GM19455 (cell line): ENCODE results near the gene PIK3C2G.
"Not testable (repeated sequence)": the region's sequence is repeated elsewhere in the genome, so short reads cannot be mapped to it uniquely, and the experiment has no call there.

Experiments
- ATAC-seq: cut with Tn5 transposase; IDR thresholded peaks from one replicate; pipeline ENCODE4 v1.9.1; 2021; ENCODE audit not compliant: unreplicated experiment

The PIK3C2G gene

DNA sequence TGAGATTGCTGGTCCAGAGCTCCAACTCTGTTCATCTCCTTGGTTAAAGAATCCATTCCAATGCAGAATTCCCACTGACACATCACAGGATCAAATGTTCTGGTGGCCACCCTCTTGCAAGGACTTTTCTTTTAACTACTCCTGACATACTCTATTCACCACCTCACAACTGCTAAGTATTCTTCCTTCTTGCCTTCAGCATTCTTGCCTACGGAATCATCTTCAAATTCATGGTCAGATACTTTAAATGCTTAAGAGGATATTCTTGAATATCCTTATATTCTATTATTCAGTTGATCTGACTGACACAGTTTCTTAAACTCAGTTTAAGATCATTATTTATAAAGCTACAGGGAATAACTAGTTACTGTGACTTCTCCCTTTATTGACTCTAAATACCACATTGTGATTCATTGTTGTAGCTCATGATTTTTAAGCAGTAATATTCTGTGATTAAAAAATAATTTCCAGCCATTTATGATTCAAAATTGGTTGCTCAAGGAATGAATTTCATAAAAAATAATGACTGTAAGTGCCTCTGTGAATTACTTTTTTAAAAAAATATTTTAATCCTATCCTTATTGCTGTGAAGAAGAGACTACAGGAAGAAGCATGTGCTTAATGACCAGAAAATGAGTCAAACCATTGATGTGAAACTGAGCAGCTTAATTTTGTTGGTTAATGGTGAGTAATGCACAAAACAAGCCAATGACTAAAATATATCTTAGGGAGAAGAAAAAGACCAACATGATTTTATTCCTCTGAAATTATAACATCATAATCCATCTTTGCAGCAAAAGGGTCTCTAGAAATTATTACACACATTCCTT is 207.1 kb downstream of the PIK3C2G start:
- ATAC-seq = no peak

DNA sequence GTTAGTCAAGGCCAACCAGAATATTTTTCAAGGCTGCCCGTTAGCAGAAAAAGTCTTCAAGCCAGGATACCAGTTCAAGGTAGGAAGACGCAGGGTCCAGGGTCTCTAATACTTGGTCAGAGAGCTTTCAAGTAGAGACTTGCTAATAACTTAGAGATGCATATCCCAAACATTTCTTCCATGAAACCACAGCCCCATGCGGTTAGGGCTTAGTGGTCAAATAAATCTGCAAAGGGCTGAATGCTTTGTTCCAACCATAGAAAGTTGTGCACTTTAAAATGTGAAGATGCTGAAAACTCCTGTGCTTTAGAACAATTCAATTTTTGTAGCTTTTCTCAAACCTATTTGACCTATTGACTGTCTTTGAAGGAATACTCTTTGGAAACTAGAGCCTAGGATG is 208.9 kb downstream of the PIK3C2G start:
- ATAC-seq = no peak

DNA sequence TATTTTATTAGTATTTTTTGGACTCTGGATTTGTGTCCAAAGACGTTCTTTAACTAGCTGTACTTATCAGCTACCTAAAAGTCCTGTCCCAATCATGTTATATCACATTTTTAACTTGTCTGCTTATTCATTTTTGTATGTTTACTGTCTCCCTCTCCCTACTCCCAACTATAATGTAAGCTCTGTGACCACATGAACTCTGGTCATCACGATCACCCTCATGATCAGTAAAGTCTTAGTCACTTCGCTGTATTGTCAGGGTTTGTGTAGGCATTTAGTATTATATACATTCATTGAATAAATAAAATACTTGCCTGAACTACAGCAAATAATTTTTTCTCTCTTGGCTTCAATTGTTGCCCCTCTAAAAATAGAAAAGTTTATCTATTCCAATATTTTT is 211.0 kb downstream of the PIK3C2G start:
- ATAC-seq = no peak

DNA sequence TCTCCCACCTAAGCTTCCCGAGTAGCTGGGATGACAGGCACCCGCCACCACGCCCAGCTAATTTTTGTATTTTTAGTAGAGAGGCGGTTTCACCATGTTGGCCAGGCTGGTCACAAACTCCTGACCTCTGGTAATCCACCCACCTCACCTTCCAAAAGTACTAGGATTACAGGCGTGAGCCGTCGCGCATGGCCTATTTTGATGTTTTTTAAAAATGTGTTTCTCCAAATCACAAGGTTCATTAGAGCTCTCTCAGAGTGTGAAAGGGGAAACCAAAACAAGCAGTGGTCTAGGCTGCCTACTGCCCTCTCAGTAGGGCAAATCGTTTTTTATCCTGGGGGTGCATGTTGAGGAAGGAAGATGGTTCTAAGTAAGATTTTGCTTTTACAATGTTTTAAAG is 211.5 kb downstream of the PIK3C2G start:
- no peak for ATAC-seq

DNA sequence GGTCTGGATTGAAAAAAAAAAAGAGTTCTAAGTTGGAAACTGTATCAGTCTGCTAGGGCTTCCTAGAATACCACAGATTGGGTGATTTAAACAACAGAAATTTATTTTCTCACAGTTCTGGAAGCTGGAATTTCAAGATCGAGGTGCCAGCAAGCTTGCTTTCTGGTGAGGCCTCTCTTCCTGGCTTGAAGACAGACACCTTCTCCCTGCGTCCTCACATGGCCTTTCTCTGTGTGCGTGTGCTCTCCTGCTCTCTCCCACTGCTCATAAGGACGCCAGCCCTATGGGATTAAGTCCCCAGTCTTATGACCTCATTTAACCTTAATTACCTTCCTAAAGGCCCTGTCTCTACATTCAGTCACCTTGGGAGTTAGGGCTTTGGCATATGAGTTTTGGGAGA is 215.5 kb downstream of the PIK3C2G start:
- ATAC-seq = no peak

DNA sequence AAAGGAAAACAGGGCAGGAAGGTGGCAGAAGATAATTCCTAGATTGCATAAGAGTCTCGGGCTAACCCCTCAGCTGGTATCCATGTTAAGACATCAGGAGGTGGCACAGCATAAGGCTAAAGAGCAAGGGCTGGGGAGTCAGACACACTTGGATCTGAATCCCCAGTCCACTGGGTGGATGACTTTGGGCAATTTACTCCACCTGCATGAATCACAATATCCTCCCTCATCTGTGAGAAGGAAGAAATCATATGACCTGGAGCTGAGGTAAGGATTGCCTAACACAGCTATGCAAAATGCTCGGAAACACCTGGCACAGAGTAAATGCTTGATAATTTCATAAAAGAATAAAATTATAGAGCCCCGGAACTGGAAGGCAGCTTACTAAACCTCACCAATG is 217.9 kb downstream of the PIK3C2G start:
- no peak for ATAC-seq

DNA sequence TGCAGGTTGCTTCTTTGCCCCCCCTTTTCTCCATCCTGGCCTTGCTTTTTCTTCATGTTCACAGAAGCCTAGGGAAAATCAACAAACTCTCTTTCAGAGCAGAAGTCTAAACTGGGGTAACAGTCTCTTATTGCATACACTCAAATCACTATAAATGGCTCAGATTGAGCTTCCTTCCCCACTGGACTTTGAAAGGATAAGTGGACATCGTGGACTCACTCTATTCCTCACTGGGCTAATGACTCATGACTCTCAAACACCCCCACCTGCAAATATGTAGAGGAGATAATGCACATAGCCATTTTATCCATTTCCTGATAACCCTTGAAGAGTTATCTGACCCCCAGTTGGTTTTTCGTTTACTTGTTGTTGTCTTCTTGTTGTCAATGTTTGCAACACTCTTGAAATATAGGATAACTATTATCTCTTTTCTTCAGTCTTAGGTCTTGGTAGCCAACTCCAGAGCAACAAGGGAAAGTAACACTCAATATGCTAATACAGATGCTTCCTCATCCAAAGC is 221.3 kb downstream of the PIK3C2G start:
- no peak for ATAC-seq

DNA sequence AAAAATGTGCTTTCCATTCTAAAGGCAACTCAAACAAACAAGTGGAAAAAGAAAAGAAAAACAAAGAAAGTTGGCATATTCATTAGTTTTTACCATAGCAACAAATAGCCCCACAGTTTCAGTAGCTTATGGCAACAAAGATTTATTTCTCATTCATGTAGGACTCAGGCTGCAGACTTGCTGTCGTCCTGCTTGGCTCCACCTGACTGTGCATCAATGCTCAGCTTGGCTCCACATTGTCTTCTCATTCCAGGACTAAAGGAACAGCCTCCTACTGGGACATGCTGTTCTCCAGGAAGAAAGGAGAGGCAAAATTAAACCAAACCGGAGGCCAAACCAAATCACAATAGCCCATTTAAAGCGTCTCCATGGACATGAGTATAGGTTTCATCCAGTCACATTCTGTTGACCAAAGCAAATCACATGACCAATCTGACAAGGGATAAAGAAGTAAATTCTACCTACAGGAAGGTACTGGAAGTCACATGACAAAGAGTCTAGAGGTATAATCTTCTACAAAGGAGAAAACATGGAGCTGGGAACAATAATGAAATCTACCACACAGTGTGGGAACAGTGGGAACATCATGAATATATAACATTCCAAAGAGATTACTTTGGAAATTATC is 222.5 kb downstream of the PIK3C2G start:
- ATAC-seq = no peak

DNA sequence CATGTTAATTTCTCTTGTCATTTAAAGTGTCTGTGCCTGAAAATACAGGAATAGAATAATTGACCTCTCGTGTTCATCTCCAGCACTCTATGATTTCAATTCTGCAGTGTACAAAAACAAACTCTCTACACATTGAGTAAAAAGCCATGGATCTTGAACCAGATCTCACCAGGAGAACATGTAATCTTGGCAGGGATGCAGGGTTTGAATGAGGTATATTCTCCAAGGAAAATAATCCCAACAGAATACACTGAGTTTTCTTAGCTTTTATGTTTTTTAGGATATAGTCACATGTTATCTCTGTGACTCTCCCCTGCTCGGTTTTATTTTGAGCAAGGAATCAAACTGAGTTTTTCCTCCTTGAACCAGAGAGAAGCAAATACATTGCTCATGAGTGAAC is 224.7 kb downstream of the PIK3C2G start:
- no peak for ATAC-seq

DNA sequence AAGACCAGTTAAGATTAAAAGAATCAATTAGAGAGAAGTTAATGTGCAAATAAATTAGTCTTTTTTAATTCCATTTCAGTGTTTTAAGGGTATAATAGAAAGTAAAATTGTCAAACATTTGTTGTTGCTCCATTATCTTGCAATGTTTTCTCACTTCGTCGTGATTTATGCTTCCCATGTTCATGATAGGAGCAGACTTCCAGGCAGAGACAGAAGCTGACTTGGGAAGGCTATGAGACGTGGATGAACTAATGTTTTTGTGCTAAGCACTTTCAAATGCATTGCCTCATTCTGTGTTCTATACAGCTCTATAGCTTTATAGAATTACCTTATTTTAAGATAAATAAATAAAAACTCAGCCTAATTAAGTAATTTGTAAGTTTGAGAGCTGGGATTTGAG is 226.2 kb downstream of the PIK3C2G start:
- ATAC-seq = no peak

DNA sequence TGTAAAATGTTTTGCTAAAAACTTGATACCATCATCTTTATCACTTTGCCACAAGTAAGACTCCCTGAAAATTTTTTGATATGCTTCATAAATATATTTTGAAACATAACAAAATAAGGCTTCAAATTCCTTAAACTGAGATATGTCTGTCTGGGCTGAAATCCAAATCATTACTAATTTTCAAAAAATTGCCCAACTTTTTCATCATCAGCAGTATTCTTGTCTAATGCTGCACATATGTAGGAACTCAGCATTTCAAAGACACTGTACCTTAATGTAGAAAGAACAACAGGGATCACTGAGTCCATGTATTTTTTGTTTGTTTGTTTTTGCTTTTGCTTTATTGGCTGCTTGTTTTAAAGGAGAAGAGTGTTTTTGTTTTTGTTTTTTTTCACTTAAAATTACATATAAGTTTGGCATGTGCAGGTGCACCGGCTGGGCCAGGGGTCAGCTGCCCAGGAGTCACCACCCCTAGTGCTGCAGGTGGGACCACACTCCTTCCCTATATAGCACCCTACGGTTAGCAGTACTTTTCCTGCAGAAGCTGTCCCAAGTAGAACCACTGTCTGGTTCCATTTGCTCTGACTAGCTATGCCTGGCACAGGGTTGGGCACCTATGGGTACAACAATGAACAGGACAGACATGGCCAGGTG is 231.2 kb downstream of the PIK3C2G start:
- no peak for ATAC-seq

DNA sequence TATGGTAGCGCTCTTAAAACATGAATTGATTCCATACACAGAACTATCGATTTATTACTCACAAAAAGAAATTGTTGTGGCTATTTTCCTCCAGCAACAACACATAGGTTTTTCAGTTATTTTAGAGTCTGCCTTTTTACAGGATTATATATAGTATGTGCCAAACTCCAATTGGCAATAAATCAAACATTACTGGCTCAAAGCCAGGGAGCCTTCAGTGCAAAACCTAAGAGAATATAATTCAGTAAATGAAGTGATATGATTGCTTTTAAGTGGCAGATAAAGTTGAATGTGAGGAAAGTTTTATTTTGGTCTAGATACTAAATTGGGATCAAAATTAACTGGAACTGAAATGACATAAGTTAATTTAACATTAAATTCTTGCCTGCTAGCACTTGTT is 234.8 kb downstream of the PIK3C2G start:
- ATAC-seq = no peak

DNA sequence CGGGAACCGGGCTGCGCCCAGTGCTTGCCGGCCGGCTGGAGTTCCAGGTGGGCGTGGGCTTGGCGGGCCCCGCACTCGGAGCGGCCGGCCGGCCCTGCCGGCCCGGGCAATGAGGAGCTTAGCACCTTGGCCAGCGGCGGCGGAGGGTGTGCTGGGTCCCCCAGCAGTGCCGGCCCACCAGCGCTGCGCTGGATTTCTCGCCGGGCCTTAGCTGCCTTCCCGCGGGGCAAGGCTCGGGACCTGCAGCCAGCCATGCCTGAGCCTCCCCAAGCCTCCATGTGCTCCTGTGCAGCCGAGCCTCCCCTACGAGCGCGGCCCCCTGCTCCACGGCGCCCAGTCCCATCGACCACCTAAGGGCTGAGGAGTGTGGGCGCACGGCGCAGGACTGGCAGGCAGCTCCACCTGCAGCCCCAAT is 238.8 kb downstream of the PIK3C2G start:
- not testable (repeated sequence) for ATAC-seq

DNA sequence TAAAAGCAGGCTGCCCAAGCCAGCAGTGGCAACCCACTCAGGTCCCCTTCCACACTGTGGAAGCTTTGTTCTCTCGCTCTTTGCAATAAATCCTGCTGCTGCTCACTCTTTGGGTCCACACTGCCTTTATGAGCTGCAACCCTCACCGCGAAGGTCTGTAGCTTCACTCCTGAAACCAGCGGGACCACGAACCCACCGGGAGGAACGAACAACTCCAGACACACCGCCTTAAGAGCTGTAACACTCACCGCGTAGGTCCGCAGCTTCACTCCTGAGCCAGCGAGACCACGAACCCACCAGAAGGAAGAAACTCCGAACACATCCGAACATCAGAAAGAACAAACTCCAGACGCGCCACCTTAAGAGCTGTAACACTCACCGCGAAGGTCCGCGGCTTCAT is 239.4 kb downstream of the PIK3C2G start:
- ATAC-seq = not testable (repeated sequence)

DNA sequence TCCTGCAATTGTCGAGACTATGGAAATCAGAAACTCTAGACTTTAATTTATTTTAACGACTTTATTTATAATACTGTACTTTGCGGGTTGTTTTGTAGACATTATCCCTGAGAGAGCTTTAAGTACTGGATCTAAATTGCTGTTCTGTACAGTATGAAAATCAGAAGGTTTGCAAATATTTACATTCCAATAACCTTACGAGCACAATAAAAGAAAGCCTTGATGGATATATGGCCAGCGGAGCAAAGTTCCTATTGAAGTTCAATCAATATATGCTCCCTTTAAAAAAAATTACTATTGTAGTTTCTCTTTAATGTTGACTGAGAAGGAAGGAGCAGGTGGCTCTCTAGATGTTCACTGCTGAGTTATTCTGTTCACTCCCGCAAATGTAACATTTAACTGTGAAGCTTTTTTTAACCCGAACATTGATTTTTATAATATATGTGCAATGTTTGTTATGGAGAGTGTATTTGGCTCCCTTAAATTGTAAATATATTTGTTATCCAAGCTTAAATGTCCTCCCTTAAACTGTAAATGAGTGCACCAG is 241.2 kb downstream of the PIK3C2G start:
- ATAC-seq = no peak

DNA sequence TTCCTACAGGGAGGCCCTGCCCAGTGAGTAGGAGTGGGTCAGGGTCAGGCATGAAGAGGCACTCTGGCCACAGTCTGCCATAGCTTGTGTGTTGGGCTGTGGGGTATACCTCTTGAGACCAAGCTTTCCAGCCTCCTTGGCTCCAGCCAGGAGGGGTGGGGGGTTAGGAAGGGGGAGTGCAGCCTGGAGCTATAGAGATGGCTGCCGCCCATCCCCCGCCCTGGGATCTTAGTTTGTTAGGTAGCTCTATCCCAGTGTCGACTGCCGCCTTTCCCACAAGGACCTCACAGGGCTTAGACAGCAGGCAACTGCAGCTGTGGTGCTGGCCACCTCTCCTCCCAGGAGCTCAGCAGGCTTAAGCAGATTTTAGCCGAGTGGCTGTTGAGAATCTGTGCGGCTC is 260.1 kb downstream of the PIK3C2G start:
- no peak for ATAC-seq

DNA sequence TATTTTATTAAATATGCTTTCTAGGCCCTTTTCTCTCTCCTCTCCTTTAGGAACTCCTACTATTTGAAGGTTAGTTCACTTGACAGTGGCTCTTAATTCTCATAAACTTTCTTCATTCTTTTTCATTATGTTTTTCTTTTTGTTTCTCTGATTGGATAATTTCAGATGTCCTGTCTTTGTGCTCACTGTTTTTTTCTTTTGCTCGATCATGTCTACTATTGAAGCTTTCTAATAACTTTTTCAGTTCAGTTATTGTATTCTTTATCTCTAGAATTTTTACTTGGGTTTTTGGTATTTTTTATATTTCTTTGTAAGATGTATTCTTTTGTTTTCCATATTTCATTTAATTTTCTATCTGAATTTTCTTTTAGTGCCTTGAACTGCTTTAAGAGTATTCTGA is 261.5 kb downstream of the PIK3C2G start:
- ATAC-seq = no peak

DNA sequence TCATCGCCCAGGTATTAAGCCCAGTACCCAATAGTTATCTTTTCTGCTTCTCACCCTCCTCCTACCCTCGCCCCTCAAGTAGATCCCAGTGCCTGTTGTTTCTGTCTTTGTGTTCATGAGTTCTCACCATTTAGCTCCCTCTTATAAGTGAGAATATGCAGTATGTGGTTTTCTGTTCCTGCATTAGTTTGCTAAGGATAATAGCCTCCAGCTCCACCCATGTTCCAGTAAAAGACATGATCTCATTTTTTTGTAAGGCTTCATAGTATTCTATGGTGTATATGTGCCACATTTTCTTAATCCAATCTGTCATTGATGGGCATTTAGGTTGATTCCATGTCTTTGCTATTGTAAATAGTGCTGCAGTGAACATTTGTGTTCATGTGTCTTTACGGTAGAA is 281.2 kb downstream of the PIK3C2G start:
- not testable (repeated sequence) for ATAC-seq

DNA sequence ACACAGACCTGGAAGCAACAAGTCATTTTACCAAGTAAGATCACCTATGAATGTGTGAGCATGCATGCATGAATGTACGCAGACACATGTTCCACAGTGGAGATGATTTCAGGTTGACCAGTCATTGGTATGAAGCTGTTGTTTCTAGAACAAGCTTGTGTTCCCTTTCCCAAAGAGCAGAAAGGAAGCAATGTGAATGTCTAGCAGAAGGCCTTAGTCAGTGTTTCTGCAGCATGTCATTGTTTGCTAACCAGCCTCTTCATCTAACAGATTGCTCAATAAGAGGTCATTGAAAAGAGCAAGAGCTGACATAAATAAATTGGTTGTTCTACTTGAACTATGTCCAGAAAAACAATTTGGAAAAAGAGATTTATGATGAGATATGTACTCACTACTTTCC is 285.1 kb downstream of the PIK3C2G start:
- ATAC-seq = no peak

DNA sequence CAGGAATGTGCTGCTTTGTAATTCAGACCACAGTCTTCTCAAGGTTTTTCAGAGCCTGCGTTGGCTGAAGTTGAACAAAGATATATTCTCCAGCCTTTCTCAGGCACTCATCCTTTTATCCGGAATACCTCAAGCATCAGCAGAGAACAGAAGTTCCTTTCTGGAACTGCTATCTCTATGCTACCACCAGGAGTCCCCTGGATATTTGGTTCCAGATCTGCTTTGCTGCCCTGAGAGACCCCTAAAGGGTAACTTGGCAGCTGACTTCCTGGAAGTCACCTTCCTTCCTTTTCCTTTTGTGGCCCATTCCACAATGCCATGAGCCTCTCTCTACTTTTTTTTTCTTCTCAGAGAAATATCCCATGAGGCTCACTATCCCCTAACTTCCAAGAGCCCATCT is 288.3 kb downstream of the PIK3C2G start:
- no peak for ATAC-seq

DNA sequence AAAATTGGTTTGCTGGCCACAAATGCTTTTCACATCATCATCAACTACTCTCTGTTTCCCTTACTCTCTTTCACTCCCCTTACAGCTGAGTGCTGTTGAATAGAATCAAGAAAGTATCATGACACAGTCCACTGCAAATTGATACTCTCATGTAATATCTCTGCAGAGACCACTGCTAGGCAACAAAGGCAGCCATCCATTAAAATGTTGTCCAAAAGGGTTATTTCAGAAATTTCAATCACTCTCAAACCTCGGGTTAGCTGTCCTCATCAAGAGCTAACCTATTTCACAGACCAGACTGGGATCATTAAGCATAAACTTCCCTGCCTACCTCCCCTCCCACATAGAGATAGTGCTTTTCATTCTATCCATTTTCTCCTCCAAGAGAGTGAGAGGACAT is 289.8 kb downstream of the PIK3C2G start:
- ATAC-seq = no peak

DNA sequence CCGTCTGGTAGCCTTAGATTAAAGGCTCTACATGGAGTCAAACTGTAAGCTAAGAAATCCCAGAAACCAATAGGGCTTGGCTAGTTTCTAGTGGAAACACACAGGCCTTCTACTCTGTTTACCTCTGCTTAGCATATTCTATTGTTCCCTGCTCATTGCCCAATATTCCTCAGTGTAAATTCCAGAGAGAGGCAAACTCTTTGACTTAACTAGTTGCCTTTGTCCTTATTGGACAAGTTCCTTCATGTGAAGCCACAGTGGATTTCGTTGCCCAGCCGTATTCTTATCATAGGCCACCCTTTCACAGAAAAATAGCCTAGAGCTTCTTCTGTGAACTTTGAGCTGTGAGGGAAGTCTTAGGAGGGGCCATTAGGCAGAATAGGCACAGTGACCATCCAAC is 290.4 kb downstream of the PIK3C2G start:
- ATAC-seq = no peak
